Neural cell (in vitro differentiated cells): ENCODE results near the gene HSDL2.

Experiments
- EP300 ChIP-seq: fragments of 450-650 bp; conservative IDR thresholded peaks from 2 replicates; pipeline ENCODE4 v1.6.1; 2014; ENCODE audit warnings: antibody characterized with exemption, mild to moderate bottlenecking, moderate library complexity; ENCODE audit not compliant: poor library complexity, severe bottlenecking
- MXI1 ChIP-seq: fragments of 450-650 bp; conservative IDR thresholded peaks from 2 replicates; pipeline ENCODE4 v1.6.1; 2014; ENCODE audit warnings: antibody characterized with exemption, mild to moderate bottlenecking; ENCODE audit not compliant: poor library complexity, severe bottlenecking
- POLR2AphosphoS5 ChIP-seq: IDR thresholded peaks from 2 replicates; pipeline ENCODE4 v1.6.1; 2012
- SMC3 ChIP-seq: fragments of 450-650 bp; conservative IDR thresholded peaks from 2 replicates; pipeline ENCODE4 v1.6.1; 2014; ENCODE audit warnings: antibody characterized with exemption, mild to moderate bottlenecking, moderate library complexity; ENCODE audit not compliant: poor library complexity
- TF ChIP-seq, protein P1 (sequence below): fragments of 450-650 bp; IDR thresholded peaks from 2 replicates; pipeline ENCODE4 v1.5.1; 2014; ENCODE audit warnings: antibody characterized with exemption, mild to moderate bottlenecking, moderate library complexity; ENCODE audit not compliant: poor library complexity, severe bottlenecking
- TF ChIP-seq, protein P2 (sequence below): IDR thresholded peaks from 2 replicates; pipeline ENCODE4 v1.6.1; 2012; ENCODE audit warnings: borderline replicate concordance

DNA sequence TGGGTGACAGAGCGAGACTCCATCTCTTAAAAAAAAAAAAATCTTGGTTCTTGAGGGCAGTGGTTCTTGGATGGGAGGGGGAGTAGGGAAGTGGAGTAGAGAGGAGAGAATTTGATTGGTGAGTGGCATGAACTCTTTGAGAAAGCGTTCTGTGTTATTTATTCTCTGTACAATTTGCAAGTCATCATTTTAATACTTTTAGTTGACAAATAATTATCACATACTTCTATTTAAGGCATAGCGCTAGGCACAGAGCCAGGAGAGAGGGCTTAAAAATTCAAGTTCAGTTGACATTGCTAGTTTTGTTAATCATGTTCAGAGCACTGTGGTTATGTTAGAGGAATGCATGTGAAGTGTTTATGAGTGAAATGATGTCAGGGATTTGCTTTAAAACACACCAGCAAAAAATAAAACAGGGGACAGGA is 24.6 kb downstream of the HSDL2 start:
- TF ChIP-seq, protein P1, sequence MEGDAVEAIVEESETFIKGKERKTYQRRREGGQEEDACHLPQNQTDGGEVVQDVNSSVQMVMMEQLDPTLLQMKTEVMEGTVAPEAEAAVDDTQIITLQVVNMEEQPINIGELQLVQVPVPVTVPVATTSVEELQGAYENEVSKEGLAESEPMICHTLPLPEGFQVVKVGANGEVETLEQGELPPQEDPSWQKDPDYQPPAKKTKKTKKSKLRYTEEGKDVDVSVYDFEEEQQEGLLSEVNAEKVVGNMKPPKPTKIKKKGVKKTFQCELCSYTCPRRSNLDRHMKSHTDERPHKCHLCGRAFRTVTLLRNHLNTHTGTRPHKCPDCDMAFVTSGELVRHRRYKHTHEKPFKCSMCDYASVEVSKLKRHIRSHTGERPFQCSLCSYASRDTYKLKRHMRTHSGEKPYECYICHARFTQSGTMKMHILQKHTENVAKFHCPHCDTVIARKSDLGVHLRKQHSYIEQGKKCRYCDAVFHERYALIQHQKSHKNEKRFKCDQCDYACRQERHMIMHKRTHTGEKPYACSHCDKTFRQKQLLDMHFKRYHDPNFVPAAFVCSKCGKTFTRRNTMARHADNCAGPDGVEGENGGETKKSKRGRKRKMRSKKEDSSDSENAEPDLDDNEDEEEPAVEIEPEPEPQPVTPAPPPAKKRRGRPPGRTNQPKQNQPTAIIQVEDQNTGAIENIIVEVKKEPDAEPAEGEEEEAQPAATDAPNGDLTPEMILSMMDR = no peak
- TF ChIP-seq EP300 (no peak), POLR2AphosphoS5 (no peak), MXI1 (no peak), SMC3 (no peak)
- TF ChIP-seq, protein P2, sequence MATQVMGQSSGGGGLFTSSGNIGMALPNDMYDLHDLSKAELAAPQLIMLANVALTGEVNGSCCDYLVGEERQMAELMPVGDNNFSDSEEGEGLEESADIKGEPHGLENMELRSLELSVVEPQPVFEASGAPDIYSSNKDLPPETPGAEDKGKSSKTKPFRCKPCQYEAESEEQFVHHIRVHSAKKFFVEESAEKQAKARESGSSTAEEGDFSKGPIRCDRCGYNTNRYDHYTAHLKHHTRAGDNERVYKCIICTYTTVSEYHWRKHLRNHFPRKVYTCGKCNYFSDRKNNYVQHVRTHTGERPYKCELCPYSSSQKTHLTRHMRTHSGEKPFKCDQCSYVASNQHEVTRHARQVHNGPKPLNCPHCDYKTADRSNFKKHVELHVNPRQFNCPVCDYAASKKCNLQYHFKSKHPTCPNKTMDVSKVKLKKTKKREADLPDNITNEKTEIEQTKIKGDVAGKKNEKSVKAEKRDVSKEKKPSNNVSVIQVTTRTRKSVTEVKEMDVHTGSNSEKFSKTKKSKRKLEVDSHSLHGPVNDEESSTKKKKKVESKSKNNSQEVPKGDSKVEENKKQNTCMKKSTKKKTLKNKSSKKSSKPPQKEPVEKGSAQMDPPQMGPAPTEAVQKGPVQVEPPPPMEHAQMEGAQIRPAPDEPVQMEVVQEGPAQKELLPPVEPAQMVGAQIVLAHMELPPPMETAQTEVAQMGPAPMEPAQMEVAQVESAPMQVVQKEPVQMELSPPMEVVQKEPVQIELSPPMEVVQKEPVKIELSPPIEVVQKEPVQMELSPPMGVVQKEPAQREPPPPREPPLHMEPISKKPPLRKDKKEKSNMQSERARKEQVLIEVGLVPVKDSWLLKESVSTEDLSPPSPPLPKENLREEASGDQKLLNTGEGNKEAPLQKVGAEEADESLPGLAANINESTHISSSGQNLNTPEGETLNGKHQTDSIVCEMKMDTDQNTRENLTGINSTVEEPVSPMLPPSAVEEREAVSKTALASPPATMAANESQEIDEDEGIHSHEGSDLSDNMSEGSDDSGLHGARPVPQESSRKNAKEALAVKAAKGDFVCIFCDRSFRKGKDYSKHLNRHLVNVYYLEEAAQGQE = no peak
